Measurements from ENCODE around the gene ELAVL3. TPM values are rescaled to one million over a fixed set of nuclear protein-coding genes. Genes with fewer than 3 reads are reported as not detected.
"Not testable (repeated sequence)": the region's sequence is repeated elsewhere in the genome, so short reads cannot be mapped to it uniquely, and the experiment has no call there.

The ELAVL3 gene
- total RNA-seq, 2 donors from 2014 or later = 0.15 to 0.61 TPM

DNA sequence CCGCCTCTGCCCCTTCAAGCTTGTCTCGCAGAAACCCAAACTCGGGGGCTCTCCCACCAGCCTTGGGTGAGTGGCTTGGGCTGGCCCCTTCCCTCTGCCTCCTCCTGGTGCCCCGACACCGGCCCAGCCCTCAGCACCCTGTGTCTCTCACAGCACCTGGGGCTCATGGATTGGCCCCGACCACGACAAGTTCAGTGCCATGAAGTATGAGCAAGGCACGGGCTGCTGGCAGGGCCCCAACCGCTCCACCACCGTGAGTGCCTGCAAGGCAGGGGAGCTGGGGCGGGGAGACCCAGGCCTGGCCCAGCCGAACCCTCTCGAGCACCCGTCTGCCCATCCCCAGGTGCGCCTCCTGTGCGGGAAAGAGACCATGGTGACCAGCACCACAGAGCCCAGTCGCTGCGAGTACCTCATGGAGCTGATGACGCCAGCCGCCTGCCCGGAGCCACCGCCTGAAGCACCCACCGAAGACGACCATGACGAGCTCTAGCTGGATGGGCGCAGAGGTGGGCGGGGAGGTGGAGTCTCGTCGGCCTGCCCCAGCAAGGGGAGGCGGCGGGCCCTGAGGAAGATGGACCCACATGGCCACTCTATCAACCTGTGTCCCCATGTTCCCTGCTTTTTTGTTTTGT, 31.8 kb downstream of the ELAVL3 start:
- intact Hi-C loops (cut with DNase I, micrococcal nuclease) = loop anchor here (10.0 kb wide), 1 partner anchor 154 kb away; the partner anchor contains the start of gene TSPAN16 (in 2 of the 2)
- DNase-seq (no peak), ATAC-seq (no peak)

DNA sequence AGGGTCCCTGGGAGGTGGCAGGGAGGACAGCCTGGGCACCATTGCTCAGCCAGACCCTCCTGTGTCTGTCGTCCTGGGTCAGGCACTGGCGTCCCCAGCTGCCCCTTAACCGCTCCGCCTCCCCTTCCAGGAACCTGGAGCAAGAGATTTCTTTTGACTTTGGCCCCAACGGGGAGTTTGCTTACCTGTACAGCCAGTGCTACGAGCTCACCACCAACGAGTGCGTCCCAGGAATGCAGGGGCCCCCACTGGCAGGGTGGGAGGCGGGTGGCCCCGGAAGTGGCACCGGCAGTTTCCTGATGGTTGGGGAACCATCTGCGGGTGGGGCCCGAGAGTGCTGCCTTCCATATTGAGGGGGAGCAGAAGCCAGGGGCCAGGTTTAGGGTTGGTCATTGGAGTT, 32.4 kb downstream of the ELAVL3 start:
- DNase-seq = no peak
- ATAC-seq = no peak
- intact Hi-C loops (cut with DNase I, micrococcal nuclease) = loop anchor here (10.0 kb wide), 1 partner anchor 154 kb away; the partner anchor contains the start of gene TSPAN16 (in 2 of the 2)

DNA sequence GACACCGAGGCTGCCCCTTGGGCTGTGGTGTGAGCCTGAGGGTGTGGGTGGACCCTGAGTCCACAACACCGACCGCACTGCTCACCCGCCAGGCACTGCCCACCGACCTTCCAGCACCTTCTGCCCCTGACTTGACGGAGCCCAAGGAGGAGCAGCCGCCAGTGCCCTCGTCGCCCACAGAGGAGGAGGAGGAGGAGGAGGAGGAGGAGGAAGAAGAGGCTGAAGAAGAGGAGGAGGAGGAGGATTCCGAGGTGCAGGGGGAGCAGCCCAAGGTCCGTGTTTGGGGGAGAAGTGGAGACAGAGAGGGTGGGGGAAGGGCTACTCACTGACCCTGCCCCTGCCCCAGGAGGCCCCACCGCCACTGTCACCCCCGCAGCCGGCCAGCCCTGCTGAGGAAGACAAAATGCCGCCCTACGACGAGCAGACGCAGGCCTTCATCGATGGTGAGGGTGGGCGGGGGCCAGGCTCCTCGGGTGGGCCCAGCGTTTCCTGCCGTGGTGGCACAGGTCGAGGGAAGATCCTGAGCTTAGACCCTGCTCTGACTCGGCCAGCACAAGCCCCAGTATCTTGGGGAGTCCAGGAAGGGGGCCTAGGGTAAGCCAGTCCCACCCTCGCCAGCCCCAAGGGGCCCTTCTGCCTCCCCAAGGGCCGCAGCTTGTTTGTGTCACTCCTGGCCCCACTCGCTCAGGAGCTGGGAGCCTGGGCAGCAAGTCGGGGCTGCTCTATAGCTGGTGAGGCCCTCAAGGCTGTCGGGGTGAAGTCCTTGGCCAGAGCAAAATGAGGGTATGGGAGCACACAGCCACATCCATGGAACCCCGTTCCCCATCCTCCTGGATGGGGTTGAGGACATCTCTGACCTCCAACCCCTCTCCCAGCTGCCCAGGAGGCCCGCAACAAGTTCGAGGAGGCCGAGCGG, 33.2 kb downstream of the ELAVL3 start:
- no peak for DNase-seq
- intact Hi-C loops (cut with DNase I, micrococcal nuclease) = loop anchor here (10.0 kb wide), 1 partner anchor 153 kb away; the partner anchor contains the start of gene TSPAN16 (in 2 of the 2)
- ATAC-seq = no peak

DNA sequence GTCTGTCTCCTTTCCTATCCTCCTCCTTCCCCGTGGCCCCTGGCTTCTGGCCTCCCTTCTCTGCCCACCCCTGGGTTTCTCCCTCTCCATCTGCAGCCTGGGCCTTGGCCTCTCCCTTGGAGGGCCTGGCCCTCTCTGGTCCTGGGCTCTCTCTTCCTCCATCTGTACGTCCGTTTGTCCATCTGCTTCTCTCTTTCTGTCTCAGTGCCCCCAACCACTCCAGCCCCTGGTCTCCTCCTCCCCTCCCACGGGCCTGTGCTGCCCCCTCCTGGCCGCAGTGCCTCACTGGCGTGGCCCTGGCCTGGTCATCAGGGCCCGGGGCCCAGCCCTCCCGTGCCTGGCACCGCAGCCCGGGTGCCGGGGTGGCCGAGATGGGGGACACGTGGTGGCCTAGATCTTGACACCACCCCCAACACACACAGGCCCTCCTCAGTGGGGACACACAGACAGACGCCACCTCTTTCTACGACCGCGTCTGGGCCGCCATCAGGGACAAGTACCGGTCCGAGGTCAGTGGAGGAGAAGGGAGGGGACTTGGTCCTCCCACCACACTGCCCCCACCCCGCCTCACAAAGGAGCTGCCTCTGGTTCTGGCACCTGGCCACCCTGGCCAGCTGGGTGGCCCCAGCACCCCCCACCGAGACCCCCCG, 34.1 kb downstream of the ELAVL3 start:
- peak in 1 of 2 donors; percentile 54 for DNase-seq
- intact Hi-C loops (cut with DNase I, micrococcal nuclease) = loop anchor here (10.0 kb wide), 1 partner anchor 152 kb away; the partner anchor contains the start of gene TSPAN16 (in 2 of the 2)
- peak; percentile 73 for ATAC-seq

DNA sequence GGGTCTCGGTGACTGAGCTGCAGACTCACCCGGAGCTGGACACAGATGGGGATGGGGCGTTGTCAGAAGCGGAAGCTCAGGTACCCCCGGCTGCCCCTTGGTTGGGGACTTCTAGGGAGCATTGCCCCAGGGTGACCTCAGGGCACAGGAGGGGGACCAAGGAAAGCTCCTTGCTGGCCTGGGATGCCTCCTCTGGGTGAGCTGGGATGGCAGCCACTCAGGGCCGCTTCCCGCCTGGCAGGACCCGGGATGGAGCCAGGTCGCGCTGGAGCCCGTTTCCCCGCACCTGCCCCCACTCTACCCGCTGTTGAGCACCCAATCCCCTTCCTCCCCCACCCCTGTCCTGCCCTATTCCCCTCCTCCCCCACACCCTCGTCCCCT, 34.6 kb downstream of the ELAVL3 start:
- intact Hi-C loops (cut with DNase I, micrococcal nuclease) = loop anchor here (10.0 kb wide), 1 partner anchor 151 kb away; the partner anchor contains the start of gene TSPAN16 (in 2 of the 2)
- DNase-seq = no peak
- peak; percentile 9 for ATAC-seq

DNA sequence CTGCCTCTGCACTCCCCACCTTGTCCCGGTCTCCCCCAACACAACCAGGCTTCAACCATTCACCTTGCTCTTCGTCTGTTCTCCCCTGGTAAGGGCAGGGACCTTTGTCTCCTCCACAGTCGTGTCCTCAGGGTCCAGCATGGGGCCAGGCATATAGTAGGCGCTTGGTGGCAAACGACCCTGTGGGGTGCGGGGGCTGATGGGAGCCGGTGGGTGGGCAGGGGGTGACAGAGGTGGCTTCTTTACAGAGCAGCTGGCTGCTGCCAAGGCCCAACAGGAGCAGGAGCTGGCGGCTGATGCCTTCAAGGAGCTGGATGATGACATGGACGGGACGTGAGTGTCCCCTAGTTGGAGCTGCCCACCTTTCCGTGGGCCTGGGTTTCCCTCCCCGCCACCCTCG, 35.7 kb downstream of the ELAVL3 start:
- ATAC-seq (no peak), DNase-seq (no peak)
- intact Hi-C loops (cut with DNase I, micrococcal nuclease) = loop anchor here (10.0 kb wide), 1 partner anchor 150 kb away; the partner anchor contains the start of gene TSPAN16 (in 2 of the 2)

DNA sequence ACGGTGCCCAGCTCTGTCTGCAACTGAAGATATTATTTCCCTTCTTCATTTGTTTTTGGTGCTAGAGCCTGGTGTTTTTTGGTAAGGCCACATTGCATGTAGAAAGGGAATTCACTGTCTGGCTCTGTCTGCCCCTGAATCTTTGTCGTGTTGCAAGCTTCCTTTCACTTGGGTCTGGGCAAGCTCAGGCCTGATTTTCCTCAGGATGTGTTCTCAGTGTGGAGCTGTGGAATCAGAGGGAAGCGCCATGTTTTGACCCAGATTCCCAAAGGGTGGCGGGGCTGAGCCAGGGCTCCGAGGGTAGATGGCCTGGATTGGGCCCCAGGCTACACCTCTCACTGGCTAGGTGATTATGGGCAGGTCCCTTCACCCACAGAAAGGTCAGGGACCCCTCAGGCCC, 36.8 kb downstream of the ELAVL3 start:
- intact Hi-C loops (cut with DNase I, micrococcal nuclease) = loop anchor here (10.0 kb wide), 1 partner anchor 149 kb away; the partner anchor contains the start of gene TSPAN16 (in 2 of the 2)
- DNase-seq (no peak), ATAC-seq (no peak)

DNA sequence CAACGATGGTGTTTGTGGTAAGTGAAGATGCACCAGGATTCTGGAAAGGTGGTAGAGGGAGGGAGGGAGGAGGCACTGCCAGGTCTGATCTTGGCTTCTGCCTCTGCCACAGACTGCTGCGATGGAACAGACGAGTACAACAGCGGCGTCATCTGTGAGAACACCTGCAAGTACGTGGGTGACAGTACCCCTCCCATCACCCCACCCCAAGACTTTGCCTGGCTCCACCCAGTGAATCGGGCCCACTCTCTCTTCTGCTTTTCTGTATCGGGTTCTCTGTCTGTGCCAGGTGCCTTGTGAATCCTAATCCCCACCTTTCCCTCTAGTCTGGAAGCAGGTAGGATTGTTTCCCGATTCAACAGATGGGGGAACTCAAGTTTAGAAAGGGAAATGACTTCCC, 42.9 kb downstream of the ELAVL3 start:
- ATAC-seq (no peak), DNase-seq (no peak)
- intact Hi-C loops (cut with DNase I, micrococcal nuclease) = no loop called here

DNA sequence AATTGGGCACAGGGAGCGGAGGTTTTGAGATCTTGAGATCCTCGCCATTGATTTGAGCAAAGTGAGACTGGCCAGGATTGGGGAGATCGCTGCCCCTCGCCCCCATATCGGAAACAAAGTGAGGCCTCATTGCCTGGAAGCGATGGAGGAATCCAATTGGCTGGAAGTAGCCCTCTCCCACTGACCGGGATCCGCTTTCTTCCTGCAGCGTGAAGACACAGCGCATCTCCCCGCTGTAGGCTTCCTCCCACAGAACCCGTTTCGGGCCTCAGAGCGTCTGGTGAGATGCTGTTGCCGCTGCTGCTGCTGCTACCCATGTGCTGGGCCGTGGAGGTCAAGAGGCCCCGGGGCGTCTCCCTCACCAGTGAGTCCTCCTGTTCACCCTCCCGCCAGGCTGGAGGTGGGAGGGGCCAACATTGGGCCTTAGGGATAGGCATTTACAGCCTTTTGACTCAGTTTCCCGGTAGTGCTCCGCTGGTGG, 45.0 kb downstream of the ELAVL3 start:
- intact Hi-C loops (cut with DNase I, micrococcal nuclease) = no loop called here
- DNase-seq (peak; percentile 46 to 55), ATAC-seq (peak; percentile 13)

DNA sequence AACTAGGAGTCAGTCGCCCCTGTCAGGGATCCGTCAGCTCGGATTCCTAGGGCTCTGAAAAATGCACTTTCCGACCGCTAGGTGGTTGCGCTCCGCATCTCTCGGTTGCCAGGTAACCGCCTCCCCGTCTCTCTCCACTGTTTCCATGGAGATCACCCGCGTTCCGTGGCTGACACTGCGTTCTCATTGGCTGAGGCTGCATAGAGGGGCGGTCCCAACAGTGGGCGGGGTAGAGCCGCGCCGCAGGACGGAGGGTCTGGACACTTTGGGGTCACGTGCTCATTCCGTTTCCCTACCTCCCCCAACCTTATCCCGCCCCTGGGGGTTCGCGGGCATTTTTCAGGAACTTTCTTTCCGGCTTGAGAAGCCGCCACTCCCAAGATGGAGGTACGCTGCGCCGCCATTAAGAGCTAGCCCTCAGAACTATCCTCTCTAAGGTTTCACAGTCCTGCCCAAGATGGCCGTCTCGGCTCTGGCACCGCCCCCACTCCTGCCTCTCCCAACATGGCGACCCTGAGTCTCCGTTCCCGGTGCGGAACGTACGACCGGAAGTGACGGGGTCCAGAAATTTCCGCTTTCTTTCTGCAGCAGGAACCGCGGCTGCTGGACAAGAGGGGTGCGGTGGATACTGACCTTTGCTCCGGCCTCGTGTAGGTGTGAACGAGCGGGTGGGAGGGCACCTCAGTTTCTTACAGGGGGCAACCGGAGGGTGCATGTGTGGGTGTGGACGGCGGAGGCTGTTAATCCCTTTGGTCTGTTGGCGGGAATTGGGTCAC, 45.6 kb downstream of the ELAVL3 start, which contains the start of the genes ODAD3 and PRKCSH:
ODAD3 (minus strand) TSS at position 65 of the 776 bp plus-strand sequence. CDS start 105 bp downstream, outside the sequence.
PRKCSH (plus strand) TSS at position 579 of the 776 bp plus-strand sequence. CDS start 483 bp downstream, outside the sequence.
- DNase-seq (peak; percentile 98 to 99), ATAC-seq (peak; percentile 93)
- intact Hi-C loops (cut with DNase I, micrococcal nuclease) = no loop called here

DNA sequence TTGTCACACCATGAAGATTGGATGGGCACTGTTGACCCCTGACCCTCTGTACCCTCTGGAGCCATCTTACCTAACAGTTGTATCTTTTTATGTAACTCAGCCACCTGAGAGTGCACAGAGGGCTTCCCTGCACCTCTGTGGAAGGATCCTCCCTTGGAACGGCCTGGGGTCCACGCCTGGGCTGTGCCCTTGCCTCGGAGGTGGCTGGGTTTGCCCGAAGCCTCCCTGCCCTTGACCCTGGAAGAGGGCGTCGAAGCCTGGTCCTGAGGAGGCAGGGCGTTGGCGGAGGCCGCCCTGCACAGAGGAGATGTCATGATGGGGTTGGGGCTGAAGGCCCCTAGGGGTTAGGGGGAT, 46.2 kb downstream of the ELAVL3 start:
- DNase-seq (no peak), ATAC-seq (peak; percentile 1)
- intact Hi-C loops (cut with DNase I, micrococcal nuclease) = no loop called here

DNA sequence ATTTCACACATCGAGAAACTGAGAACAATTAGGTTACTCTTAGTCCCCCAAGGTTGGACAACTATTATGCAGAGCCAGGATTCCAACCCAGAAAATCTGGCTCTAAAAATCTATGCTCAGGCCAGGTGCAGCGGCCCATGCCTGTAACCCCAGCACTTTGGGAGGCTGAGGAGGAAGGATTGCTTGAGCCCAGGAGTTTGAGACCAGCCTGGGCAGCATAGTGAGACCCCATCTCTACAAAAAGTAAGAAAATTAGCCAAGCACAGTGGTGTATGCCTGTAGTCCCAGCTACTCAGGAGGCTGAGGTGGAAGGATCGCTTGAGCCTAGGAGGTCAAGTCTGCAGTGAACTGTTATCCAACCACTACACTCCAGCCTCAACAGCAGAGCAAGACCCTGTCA, 47.3 kb downstream of the ELAVL3 start:
- ATAC-seq; intact Hi-C loops (cut with DNase I, micrococcal nuclease); DNase-seq: not testable (repeated sequence)

DNA sequence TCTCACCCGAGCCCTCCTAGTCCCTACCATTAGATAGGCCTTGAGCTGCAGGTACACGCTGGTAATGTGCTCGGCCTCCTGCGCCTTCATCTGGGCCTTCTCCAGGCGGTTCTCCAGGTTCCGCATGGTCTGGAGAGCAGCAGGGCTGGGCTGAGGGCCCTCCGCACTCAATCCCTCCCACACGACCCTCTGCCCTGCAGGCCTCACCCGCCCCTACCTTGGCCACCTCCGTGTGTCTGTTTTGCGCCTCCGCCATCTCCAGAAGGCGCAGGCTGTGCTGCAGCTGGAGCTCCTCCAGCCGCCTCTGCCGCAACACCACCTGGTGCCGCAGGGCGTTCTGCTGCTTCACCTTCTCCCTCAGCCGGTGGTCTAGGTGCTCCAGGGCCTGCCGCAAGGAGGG, 54.2 kb downstream of the ELAVL3 start:
- intact Hi-C loops (cut with DNase I, micrococcal nuclease) = no loop called here
- no peak for ATAC-seq
- DNase-seq = no peak

DNA sequence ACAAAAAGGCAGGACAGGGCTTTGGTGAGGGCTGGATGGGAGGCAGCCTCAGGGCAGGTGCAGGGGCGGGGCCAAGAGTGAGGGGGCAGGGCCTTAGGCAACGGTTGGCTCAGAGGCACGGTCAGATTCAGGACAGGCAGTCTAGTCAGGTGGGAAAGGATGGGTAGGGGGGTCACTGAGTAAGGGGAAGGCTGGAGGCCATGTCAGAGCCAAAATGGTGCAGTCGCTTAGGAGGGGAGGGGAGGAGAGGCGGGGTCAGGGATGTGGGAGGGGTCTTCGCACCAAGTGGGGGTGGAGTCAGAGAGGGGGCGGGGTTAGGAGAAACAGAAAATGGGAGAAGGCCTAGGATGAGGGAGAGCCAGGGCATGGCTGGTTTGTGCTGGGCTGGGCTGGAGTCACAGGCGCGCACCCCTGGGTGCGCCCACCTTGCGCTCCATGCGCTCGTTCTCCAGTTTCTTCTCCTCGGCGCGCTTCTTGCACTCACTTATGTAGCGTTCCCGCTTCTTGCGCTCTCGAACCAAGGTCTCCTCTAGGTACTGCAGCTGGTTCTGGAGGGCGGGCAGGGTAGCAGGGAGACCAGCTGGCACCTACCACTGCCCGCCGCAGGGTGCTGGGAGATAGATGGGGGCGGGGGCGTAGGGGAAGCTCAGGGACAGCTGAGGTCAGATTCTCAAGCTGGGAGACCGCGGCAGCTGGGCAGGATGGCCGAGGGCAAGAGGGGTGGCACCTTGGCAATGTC, 55.0 kb downstream of the ELAVL3 start:
- no peak for DNase-seq
- ATAC-seq = no peak
- intact Hi-C loops (cut with DNase I, micrococcal nuclease) = no loop called here

DNA sequence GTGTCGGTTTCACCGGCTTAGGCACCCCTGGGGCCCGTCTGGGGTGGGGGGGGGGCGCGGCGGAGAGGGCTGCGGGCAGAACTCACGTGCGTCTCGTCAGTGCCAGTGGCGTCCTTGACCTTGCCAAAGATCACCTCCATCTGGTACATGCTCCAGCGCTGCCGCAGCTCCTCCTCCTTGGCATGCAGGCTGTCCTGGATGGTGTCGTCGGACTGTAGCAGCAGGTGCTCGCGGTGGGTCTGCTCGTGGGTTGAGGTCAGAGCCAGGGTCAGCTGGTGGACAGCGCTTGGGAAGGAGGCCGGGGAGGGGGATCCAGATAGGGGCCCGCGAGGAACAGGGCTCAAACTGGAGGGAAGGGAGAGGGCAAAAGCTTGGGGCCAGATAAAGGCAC, 57.1 kb downstream of the ELAVL3 start:
- ATAC-seq (no peak), DNase-seq (no peak)
- intact Hi-C loops (cut with DNase I, micrococcal nuclease) = no loop called here

DNA sequence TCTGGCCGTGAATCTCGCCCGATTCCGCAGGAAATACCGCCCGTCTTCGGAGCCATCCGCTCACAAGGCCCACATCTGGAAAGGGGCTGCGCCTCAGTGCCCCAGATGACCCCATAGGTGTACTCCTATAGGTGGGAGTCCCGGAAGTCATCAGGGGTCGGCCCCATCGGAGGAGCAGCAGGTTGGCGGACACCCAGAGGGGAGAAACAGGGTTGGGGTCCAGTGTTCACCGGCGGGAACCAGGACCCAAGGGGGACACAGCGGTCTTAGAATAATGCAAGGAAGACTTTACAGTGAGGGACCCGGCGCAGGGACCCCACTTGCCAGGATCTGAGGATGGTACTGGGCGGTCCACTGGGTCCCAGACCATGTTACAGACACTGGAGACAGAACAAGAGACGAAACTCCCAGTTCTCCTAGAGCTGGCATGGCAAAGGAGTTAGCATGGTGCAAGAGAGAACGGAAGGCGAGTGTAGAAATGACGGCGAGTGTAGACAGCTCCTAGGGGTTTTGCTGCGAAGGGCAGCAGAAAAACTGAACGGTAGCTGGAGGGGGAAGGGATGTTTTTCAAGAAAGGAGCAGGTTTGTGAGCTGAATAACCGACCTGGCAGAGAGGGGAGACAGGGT, 57.6 kb downstream of the ELAVL3 start:
- DNase-seq (no peak), ATAC-seq (no peak)
- intact Hi-C loops (cut with DNase I, micrococcal nuclease) = no loop called here
